Stimulated activated CD4-positive, alpha-beta T cell treated with anti-CD3 and anti-CD28 coated beads, Interleukin-2, amount 100 ng/mL, for 24 hours (primary cell): Measurements from ENCODE around the gene GJC2.
"Not testable (repeated sequence)": the region's sequence is repeated elsewhere in the genome, so short reads cannot be mapped to it uniquely, and the experiment has no call there.

Experiments
- DNase-seq, 2 donors: peaks; one replicate each; pipeline ENCODE4 v3.0.0-alpha.2; 2020

Gene GJC2

GRCh38 chr1:228149406-228150119, at the start of gene GJC2:
TSS of gene GJC2 (plus strand) at chr1:228149930. CDS start at chr1:228157759, 7,829 bp downstream.
- DNase-seq, result no peak

GRCh38 chr1:228100822-228101613, 48.7 kb upstream of the GJC2 start:
- DNase-seq, result no peak

- no peak for DNase-seq
Observed at GRCh38 chr1:228101614-228101993, 48.1 kb upstream of the GJC2 start.

GRCh38 chr1:228101994-228102790, 47.5 kb upstream of the GJC2 start:
- peak; percentile 63 to 66 for DNase-seq

GRCh38 chr1:228102791-228103620, 46.7 kb upstream of the GJC2 start, which contains the start of gene C1orf35:
TSS of gene C1orf35 (minus strand) at chr1:228103325. CDS start at chr1:228103227, 98 bp downstream.
- DNase-seq, result peak; percentile 95 to 97

- no peak for DNase-seq
Observed at GRCh38 chr1:228104526-228105269, 45.0 kb upstream of the GJC2 start.

GRCh38 chr1:228105270-228105995, 44.3 kb upstream of the GJC2 start:
- DNase-seq, result no peak

GRCh38 chr1:228105996-228106799, 43.5 kb upstream of the GJC2 start:
- DNase-seq, result no peak

GRCh38 chr1:228106800-228107054, 43.0 kb upstream of the GJC2 start:
- DNase-seq, result no peak

- no peak for DNase-seq
Observed at GRCh38 chr1:228107636-228108035, 42.1 kb upstream of the GJC2 start.

- DNase-seq, result no peak
Observed at GRCh38 chr1:228108055-228108690, 41.6 kb upstream of the GJC2 start.

GRCh38 chr1:228108742-228109072, 41.0 kb upstream of the GJC2 start:
- no peak for DNase-seq

- DNase-seq, result peak; percentile 98 to 99
Observed at GRCh38 chr1:228109073-228109961, 40.4 kb upstream of the GJC2 start, which contains the start of gene MRPL55. TSS of gene MRPL55 (minus strand) at chr1:228109299. CDS start at chr1:228108260, 1,039 bp downstream.

GRCh38 chr1:228109962-228110488, 39.7 kb upstream of the GJC2 start:
- DNase-seq, result no peak

GRCh38 chr1:228110556-228110955, 39.2 kb upstream of the GJC2 start:
- DNase-seq, result no peak

- not testable (repeated sequence) for DNase-seq
Observed at GRCh38 chr1:228111315-228111714, 38.4 kb upstream of the GJC2 start.

GRCh38 chr1:228112167-228112566, 37.6 kb upstream of the GJC2 start:
- no peak for DNase-seq

GRCh38 chr1:228112617-228113016, 37.1 kb upstream of the GJC2 start:
- no peak for DNase-seq
